ENCODE results near the gene PCF11. TPM values are rescaled to one million over a fixed set of nuclear protein-coding genes. Genes with fewer than 3 reads are reported as not detected.

PCF11 gene
- total RNA-seq, 1 donor from 2014 or later, result 74.3 TPM

GRCh38 chr11:83153764-83154163 is 3.2 kb upstream of the PCF11 start:
- intact Hi-C loops (cut with micrococcal nuclease), result loop anchor here (1.0 kb wide), 1 partner anchor 146 kb away; no protein-coding TSS in a partner anchor

- intact Hi-C loops (cut with micrococcal nuclease), result loop anchor here (1.0 to 2.0 kb wide), 11 partner anchors 39 to 1287 kb away; partner anchors contain the start of genes CCDC90B, DDIAS and RAB30
These were observed 561 bp upstream of the PCF11 start for GRCh38 chr11:83156144-83156995.

- intact Hi-C loops (cut with micrococcal nuclease), result loop anchor here (1.0 to 2.0 kb wide), 2 partner anchors 36 to 95 kb away; partner anchors contain the start of gene ANKRD42
These were observed 844 bp downstream of the PCF11 start for GRCh38 chr11:83157594-83158356.

- intact Hi-C loops (cut with micrococcal nuclease), result no loop called here
These were observed 1.4 kb downstream of the PCF11 start for GRCh38 chr11:83158357-83158786.

- intact Hi-C loops (cut with micrococcal nuclease), result no loop called here
These were observed 2.3 kb downstream of the PCF11 start for GRCh38 chr11:83158965-83159901.

GRCh38 chr11:83159902-83160865 is 3.3 kb downstream of the PCF11 start:
- intact Hi-C loops (cut with micrococcal nuclease), result no loop called here

- intact Hi-C loops (cut with micrococcal nuclease), result loop anchor here (1.0 to 2.0 kb wide), 5 partner anchors 10 to 124 kb away; partner anchors contain the start of genes ANKRD42 and RAB30
These were observed 4.8 kb downstream of the PCF11 start for GRCh38 chr11:83161610-83162199.

GRCh38 chr11:83162377-83162776 is 5.4 kb downstream of the PCF11 start:
- intact Hi-C loops (cut with micrococcal nuclease), result loop anchor here (1.0 to 2.0 kb wide), 5 partner anchors 9 to 123 kb away; partner anchors contain the start of genes ANKRD42 and RAB30

- intact Hi-C loops (cut with micrococcal nuclease), result no loop called here
These were observed 9.4 kb downstream of the PCF11 start for GRCh38 chr11:83166193-83166866.

GRCh38 chr11:83168756-83169155 is 11.8 kb downstream of the PCF11 start:
- intact Hi-C loops (cut with micrococcal nuclease), result no loop called here

- intact Hi-C loops (cut with micrococcal nuclease), result loop anchor here (1.0 kb wide), 2 partner anchors 9 kb away; no protein-coding TSS in a partner anchor
These were observed 13.9 kb downstream of the PCF11 start for GRCh38 chr11:83170865-83171264.

GRCh38 chr11:83172551-83172950 is 15.6 kb downstream of the PCF11 start:
- intact Hi-C loops (cut with micrococcal nuclease), result no loop called here

- intact Hi-C loops (cut with micrococcal nuclease), result no loop called here
These were observed 17.1 kb downstream of the PCF11 start for GRCh38 chr11:83174008-83174407.

- intact Hi-C loops (cut with micrococcal nuclease), result loop anchor here (2.0 kb wide), 1 partner anchor 13 kb away; no protein-coding TSS in a partner anchor
These were observed 18.9 kb downstream of the PCF11 start for GRCh38 chr11:83175815-83176214.

- intact Hi-C loops (cut with micrococcal nuclease), result no loop called here
These were observed 24.9 kb downstream of the PCF11 start for GRCh38 chr11:83181815-83182214.

- intact Hi-C loops (cut with micrococcal nuclease), result loop anchor here (1.0 kb wide), 1 partner anchor 8 kb away; the partner anchor contains the start of gene ANKRD42
These were observed 28.8 kb downstream of the PCF11 start for GRCh38 chr11:83185767-83186166.

GRCh38 chr11:83187465-83187864 is 30.5 kb downstream of the PCF11 start:
- intact Hi-C loops (cut with micrococcal nuclease), result no loop called here

GRCh38 chr11:83191491-83191890 is 34.6 kb downstream of the PCF11 start:
- intact Hi-C loops (cut with micrococcal nuclease), result no loop called here

Data from T-helper 1 cell treated with Interleukin-12 subunit alpha and Interleukin-12 subunit beta and Interleukin-4 antibody, amounts not matched to agents 30 ng/mL and 1 ng/mL, for 36 hours (primary cell).